Activated effector memory CD4-positive, alpha-beta T cell treated with Interleukin-2 at 50 U/mL for 16 hours (primary cell): ENCODE data around the gene KIF25.

Experiments used
- DNase-seq: peaks from one replicate; pipeline ENCODE4 v3.0.0-alpha.2; 2020

KIF25 gene

GRCh38 chr6:168020242-168020641 is 22.8 kb downstream of the KIF25 start:
- no peak for DNase-seq

- DNase-seq: no peak
Measured at GRCh38 chr6:168021581-168021980, 24.1 kb downstream of the KIF25 start.

DNA sequence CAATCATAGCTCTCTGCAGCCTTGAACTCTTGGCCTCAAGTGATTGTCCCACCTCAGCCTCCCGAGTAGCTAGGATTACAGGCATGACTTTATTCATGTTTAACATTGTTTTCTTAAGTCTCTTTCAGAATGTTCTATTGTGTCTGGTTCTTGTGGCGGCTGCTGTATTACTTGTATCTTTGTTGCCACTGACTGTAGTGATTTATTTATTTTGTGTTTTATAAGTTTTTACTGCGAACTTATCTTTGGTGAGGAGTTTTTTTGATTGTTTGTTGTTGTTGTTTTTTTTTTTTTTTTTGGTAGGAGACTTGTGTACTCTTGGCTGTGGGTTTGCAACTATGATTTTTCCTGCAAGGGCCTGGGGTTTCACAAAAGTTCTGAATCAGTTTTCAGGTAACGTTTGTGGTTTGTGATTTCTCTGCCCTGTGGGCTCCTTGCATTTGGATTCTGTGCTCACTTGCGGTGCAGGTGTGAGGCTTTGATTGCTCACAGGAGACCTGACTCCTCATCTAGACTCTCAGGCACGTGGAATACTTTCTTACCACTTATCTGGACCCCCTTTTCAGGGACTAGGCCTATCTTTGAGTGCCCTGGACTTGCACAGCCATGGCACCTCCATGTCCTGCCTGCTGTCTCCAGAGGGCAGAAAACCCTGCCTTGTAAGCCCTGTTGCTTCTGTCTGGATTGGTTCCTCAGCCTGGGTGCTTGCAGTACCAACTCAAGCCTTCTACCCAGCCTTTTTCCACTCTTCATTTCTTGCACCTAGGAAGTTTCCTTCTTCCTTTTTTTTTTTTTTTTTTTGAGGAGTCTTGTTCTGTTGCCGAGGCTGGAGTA is 25.2 kb downstream of the KIF25 start:
- DNase-seq: no peak

DNA sequence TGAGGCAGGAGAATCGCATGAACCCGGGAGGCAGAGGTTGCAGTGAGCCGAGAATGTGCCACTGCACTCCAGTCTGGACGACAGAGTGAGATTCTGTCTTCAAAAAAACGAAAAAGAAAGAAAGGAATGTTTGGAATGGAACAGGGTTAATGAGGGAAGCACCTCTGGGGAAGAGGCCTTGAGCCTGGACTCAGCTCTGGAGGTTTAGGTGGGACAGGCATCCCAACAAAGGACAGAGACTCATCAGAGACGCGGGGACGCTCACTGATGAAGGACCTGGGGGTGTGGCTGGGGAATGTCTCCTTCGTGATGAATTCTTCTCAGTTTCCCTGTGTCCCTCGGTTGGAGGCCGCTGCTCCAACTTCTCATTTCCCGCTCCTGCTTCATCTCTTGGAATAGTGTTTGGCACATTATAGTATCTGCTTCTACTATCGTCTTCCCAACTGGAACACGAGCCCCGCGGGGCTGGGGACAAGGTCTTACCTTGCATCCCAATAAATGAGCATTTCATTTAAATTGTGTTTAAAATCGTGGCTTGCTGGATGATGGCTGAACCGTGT is 27.6 kb downstream of the KIF25 start:
- no peak for DNase-seq

DNA sequence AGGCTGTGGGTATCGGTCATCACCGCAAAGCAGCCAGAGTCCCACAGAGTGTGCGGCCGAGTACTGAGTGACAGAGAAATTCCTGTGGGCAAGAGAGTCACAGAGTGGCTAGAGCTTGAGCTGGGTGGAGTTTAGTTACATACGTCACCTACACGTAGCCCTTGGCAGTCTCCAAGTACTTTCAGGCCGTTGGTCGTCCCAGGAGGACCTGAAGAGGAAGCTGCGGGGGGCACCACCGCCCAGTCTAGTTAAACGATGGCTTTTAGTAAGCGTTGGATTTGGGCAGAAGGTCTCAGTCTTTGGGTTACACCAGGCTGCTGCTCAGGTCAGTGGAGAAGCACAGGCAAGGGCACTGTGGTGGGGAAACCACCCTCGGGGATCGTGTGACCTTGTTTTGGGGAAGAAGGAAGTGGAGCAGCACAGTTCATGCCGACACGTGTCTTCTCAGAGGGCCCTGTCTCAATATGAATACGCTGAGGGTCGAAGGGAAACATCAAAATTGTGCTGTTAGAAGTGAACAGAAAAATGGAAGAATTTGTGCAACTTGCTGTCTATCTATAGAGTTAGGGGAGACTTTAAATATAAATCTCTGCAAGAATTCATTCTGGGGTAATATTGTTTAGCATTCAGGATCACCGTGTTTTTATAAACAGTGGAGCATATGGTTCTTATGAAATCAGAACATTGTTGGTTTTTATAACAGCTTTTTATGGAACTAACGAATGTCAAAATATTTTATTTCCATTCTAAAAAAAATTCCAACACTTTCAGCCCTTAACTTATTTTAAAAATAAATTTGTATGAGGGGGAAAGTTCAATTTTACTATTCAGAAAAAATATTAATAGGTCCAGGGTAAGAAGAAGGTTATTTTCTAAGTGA is 28.6 kb downstream of the KIF25 start:
- DNase-seq: no peak

DNA sequence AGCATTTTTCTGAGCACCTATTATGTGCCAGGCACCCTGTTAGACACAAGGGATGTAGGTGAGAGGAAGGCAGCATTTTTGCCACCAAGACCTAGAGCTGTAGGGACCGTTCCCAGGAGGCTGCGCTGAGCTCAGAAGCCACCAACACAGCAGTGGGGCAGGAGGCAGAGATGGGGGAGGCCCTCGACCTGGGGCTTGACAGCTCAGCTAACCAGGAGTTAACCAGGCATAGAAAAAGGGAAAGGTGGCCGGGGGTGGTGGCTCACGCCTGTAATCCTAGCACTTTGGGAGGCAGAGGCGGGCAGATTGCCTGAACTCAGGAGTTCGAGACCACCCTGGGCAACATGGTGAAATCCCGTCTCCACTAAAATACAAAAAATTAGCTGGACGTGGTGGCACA is 29.5 kb downstream of the KIF25 start:
- DNase-seq: no peak

DNA sequence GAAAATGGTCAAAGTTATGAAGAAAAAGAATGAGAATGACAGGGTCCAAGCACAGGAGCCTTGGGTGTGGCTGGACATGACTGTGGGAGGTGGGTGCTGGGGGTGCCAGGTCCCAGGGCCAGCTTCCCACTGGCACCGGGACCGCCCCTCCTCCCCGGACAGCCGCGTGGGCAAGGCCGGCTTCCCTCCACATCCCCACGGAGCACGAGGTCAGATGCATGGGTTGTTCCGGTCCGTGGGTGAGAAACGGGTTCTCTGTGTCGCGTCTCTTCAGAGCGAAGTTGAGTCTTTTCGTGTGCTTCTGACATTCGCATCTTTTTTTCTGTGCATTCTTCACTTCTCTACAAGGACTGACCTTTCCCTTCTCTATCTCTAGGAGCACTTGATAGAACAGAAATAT is 30.1 kb downstream of the KIF25 start:
- no peak for DNase-seq

GRCh38 chr6:168028181-168028580 is 30.7 kb downstream of the KIF25 start:
- no peak for DNase-seq

DNA sequence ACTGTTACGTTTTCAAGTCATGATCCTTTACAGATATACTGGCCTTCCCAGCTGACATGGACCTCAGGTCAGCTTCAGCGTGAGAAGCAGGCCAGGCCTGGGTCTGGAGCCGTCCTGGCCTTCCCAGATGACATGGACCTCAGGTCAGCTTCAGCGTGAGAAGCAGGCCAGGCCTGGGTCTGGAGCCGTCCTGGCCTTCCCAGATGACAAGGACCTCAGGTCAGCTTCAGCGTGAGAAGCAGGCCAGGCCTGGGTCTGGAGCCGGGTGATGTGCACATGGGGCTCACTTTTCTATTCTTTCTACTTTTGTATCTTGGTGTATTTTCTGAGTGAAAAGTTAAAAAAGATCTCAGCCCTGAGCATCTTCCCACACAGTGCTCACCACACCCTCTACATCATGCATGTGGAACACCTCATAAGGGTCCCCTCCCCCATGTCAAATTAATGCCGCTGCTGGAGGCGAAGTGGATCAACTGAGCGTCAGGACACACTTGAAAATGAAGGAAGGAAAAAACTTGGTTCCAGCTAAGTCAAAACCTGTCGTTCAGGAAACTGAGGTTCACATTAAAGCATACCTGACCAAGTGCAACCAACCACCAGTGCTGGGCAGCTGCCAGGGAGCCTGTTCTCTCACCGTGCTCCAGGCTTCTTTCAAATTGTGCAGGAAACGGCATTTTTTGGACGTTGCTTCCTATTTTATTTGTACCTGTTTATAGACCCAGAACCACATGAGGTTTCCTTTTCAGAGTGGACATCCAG is 32.2 kb downstream of the KIF25 start:
- DNase-seq: no peak

DNA sequence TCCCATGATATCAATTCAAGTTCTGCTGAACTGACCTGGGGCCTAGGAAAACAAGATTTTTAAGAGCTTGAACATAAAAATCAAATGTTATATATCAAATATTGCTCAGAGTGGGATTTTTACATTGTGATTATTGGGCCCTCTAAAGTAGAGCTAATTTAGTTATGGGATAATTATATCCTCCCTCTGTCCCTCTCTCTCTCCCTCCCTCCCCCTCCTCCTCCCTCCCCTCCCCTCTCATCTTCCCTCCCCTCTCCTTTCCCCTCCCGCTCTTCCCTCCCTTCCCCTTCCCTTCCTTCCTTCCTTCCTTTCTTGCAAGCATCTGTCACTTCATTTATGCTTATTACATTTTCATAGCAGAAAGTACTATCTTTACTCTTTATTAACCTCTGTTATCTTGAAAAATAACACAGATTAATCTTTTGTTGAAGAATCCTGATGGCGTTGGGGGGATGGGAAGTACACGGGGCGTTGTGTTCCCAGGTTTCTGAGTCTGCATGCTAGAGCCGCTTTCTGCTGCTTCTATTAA is 32.8 kb downstream of the KIF25 start:
- DNase-seq: no peak

- no peak for DNase-seq
Measured at GRCh38 chr6:168030908-168031307, 33.4 kb downstream of the KIF25 start.

GRCh38 chr6:168031411-168031971 is 34.0 kb downstream of the KIF25 start:
- no peak for DNase-seq

- no peak for DNase-seq
Measured at GRCh38 chr6:168032005-168032760, 34.7 kb downstream of the KIF25 start.

- no peak for DNase-seq
Measured at GRCh38 chr6:168033791-168034190, 36.3 kb downstream of the KIF25 start.

DNA sequence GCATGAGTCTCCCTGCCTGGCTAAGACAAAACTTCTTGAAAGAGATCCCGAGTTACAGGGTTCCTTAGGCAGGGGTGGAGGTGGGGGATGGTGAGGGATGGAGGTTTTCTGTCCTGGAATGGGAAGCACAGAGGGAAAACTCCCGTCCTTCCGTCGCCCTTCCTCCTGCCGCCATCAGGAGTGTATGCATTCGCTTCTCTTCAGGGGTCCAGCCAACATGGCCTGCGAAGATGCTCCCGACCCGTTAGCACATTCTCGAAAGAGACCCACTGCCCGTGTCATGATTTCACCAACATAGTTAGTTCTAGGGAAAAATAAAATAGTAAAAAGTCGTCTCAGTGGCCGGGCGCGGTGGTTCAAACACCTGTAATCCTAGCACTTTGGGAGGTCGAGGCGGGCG is 37.1 kb downstream of the KIF25 start:
- no peak for DNase-seq

GRCh38 chr6:168035098-168035660 is 37.7 kb downstream of the KIF25 start:
- no peak for DNase-seq

- no peak for DNase-seq
Measured at GRCh38 chr6:168035661-168036545, 38.4 kb downstream of the KIF25 start.

DNA sequence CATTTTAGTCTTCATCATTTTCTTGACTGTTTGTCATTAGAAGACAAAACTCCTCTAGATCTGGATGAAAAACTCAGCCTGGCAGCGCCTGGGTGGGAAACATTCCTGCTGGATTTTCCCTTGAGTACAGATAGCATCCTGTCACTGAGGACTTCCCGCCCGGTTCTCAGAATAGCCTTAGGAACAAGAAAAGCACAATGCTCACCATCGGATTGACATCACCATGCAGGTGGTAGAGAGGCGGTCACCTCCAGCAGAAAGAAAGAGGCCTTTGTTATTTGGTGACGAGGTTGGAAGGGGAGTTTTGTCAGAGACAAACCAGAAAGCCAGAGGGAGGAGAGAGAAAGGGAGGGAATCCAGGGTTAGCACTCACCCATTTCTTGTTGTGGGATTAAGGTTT is 39.8 kb downstream of the KIF25 start:
- DNase-seq: no peak

- no peak for DNase-seq
Measured at GRCh38 chr6:168037856-168038255, 40.4 kb downstream of the KIF25 start.

DNA sequence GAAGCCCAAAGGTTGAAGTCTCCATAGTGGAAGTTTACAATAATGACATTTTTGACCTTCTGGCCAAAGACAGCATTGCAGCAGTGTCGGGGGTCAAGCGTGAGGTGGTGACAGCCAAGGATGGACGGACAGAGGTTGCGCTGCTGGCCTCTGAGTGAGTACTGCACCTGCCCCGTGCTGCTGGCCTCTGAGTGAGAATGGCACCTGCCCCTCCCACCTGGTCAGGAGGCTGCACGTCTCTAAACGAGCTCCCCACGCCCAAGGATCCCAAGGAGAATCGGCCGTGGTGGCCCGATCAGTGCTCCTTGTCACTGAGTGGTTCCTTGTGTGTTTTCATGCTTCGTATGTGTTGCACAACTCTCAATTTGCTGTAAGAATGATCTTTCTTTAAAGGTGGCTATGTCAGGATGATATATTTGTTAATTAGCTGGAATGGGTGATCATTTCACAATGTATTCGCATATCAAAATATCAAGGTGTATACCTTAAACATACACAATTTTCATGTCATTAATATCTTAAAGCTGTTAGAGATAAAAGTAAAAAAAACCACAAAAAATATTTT is 41.2 kb downstream of the KIF25 start:
- DNase-seq: no peak
